HepG2 (cell line): ENCODE results near the gene GRHL1. TPM values are rescaled to one million over a fixed set of nuclear protein-coding genes. Genes with fewer than 3 reads are reported as not detected.

Source experiments
- ATAD3A ChIP-seq: sonication (generic); formaldehyde crosslinking; IDR thresholded peaks from 2 replicates; pipeline ENCODE4 v1.4.0; 2020; ENCODE audit warnings: missing genetic modification reagents
- DMAP1 ChIP-seq: IDR thresholded peaks from 2 replicates; pipeline ENCODE4 v1.6.1; 2016
- MAF1 ChIP-seq: sonication (generic); formaldehyde crosslinking; IDR thresholded peaks from 2 replicates; pipeline ENCODE4 v1.5.0; 2020; ENCODE audit warnings: missing genetic modification reagents, borderline replicate concordance
- MAZ ChIP-seq, 2 experiments: sonication (generic) in 1 of 2; formaldehyde crosslinking in 1 of 2; IDR thresholded peaks; 2 replicates each; pipeline versions ENCODE4 v1.5.0 to v1.6.1; 2012 to 2020; ENCODE audit warnings: low read depth in 2 of 2, mild to moderate bottlenecking in 2 of 2, borderline replicate concordance in 1 of 2, improper control_type of control experiment in 1 of 2, low read length in 1 of 2, missing genetic modification reagents in 1 of 2, moderate library complexity in 1 of 2
- MZF1 ChIP-seq: sonication (generic); formaldehyde crosslinking; IDR thresholded peaks from 2 replicates; pipeline ENCODE4 v1.8.1; 2023; ENCODE audit warnings: mild to moderate bottlenecking, missing genetic modification reagents, borderline replicate concordance
- NR1H2 ChIP-seq: sonication (generic); formaldehyde crosslinking; IDR thresholded peaks from 2 replicates; pipeline ENCODE4 v1.8.1; 2022; ENCODE audit warnings: low read depth, missing genetic modification reagents, borderline replicate concordance
- NR3C1 ChIP-seq: sonication (generic); formaldehyde crosslinking; IDR thresholded peaks from 2 replicates; pipeline ENCODE4 v1.4.0; 2020; ENCODE audit warnings: missing genetic modification reagents
- POGZ ChIP-seq: sonication (generic); formaldehyde crosslinking; IDR thresholded peaks from 2 replicates; pipeline ENCODE4 v1.4.0; 2020; ENCODE audit warnings: mild to moderate bottlenecking, missing genetic modification reagents
- ZNF382 ChIP-seq: sonication (generic); formaldehyde crosslinking; IDR thresholded peaks from 2 replicates; pipeline ENCODE4 v1.5.0; 2020; ENCODE audit warnings: missing genetic modification reagents, mild to moderate bottlenecking, borderline replicate concordance
- ZNF7 ChIP-seq: IDR thresholded peaks from 2 replicates; pipeline ENCODE4 v1.6.1; 2016; ENCODE audit warnings: missing biosample characterization, missing genetic modification reagents
- polyA plus RNA-seq, 8 experiments: library from polyadenylated mRNA; depleted of rRNA in 3 of 8; stranded (reverse) in 7 of 8; unstranded in 1 of 8; fragments of >200 nt; fragmentation: Illumina TruSeq in 4 of 8; extraction: Trizol in 4 of 8; gene quantifications; 2 replicates each; pipeline versions ENCODE4 v1.2.1 to v1.2.3, GENCODE V29; 2011 to 2016; ENCODE audit warnings: low read depth in 4 of 8, missing spikeins in 1 of 8, mixed read lengths in 1 of 8; ENCODE audit not compliant: insufficient read depth in 1 of 8
- total RNA-seq, 5 experiments: library from RNA; depleted of rRNA; stranded (reverse); fragments of >200 nt; fragmentation: Illumina TruSeq; extraction: Trizol; gene quantifications; 2 replicates each; pipeline ENCODE4 v1.2.3, GENCODE V29; 2016; ENCODE audit warnings: low read depth in 1 of 5
- TF ChIP-seq, protein P1 (sequence below): sonication (generic); formaldehyde crosslinking; IDR thresholded peaks from 2 replicates; pipeline ENCODE4 v1.5.0; 2020; ENCODE audit warnings: mild to moderate bottlenecking, missing genetic modification reagents, moderate library complexity
- TF ChIP-seq, protein P2 (sequence below): sonication (generic); formaldehyde crosslinking; IDR thresholded peaks from 2 replicates; pipeline ENCODE4 v1.5.0; 2020; ENCODE audit warnings: mild to moderate bottlenecking, missing genetic modification reagents
- TF ChIP-seq, protein P3 (sequence below): sonication (generic); formaldehyde crosslinking; IDR thresholded peaks from 2 replicates; pipeline ENCODE4 v1.5.0; 2020; ENCODE audit warnings: mild to moderate bottlenecking, missing genetic modification reagents, borderline replicate concordance
- TF ChIP-seq, protein P4 (sequence below), 2 experiments: fragments of 450-650 bp in 1 of 2; sonication (generic) in 1 of 2; formaldehyde crosslinking in 1 of 2; IDR thresholded peaks; 2 replicates each; pipeline versions ENCODE4 v1.6.1 to v1.8.0; 2016 to 2022; ENCODE audit warnings: antibody characterized with exemption in 1 of 2, mild to moderate bottlenecking in 1 of 2, missing genetic modification reagents in 1 of 2

GRHL1 gene
- total and polyA plus RNA-seq, 2 of the 13 experiments (the other 11 are each of a cell fraction or from before 2014, with no cell fraction given) = 9.3 to 12.0 TPM

DNA sequence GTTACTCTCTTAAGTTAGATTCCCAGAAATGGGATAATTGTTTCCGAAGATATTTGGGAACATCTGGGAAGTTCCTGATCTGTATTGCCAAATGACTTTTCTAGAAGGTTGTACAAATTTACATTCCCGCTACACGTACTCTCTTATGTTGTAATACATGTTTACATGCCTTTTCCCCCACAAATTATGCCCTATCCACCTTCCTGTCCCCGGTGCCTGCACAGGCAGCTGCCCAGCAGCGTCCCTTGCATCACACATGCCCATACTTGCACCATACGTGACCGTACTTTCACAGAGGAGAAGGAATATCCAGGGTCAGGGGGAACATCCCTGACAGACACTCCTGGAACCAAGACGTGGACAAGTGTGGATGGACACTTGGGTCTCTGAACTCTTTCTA lies 67.7 kb downstream of the GRHL1 start (continued):
- no peak for TF ChIP-seq MAZ (IDR thresholded peaks at IDR 0.05; ENCODE audit: borderline replicate concordance, low read depth, low read length)
- no peak for TF ChIP-seq MAZ (CRISPR knock-in tag; IDR thresholded peaks at IDR 0.05; ENCODE audit: low read depth)
- TF ChIP-seq, protein P1, sequence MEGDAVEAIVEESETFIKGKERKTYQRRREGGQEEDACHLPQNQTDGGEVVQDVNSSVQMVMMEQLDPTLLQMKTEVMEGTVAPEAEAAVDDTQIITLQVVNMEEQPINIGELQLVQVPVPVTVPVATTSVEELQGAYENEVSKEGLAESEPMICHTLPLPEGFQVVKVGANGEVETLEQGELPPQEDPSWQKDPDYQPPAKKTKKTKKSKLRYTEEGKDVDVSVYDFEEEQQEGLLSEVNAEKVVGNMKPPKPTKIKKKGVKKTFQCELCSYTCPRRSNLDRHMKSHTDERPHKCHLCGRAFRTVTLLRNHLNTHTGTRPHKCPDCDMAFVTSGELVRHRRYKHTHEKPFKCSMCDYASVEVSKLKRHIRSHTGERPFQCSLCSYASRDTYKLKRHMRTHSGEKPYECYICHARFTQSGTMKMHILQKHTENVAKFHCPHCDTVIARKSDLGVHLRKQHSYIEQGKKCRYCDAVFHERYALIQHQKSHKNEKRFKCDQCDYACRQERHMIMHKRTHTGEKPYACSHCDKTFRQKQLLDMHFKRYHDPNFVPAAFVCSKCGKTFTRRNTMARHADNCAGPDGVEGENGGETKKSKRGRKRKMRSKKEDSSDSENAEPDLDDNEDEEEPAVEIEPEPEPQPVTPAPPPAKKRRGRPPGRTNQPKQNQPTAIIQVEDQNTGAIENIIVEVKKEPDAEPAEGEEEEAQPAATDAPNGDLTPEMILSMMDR (CRISPR knock-in tag) = no peak
- no peak for TF ChIP-seq ATAD3A (CRISPR knock-in tag)
- TF ChIP-seq NR3C1 (CRISPR knock-in tag) = no peak
- TF ChIP-seq MAF1 (CRISPR knock-in tag) = no peak
- TF ChIP-seq DMAP1 = no peak
- TF ChIP-seq MZF1 = no peak
- TF ChIP-seq POGZ (CRISPR knock-in tag) = no peak
- no peak for TF ChIP-seq ZNF7
- TF ChIP-seq, protein P2, sequence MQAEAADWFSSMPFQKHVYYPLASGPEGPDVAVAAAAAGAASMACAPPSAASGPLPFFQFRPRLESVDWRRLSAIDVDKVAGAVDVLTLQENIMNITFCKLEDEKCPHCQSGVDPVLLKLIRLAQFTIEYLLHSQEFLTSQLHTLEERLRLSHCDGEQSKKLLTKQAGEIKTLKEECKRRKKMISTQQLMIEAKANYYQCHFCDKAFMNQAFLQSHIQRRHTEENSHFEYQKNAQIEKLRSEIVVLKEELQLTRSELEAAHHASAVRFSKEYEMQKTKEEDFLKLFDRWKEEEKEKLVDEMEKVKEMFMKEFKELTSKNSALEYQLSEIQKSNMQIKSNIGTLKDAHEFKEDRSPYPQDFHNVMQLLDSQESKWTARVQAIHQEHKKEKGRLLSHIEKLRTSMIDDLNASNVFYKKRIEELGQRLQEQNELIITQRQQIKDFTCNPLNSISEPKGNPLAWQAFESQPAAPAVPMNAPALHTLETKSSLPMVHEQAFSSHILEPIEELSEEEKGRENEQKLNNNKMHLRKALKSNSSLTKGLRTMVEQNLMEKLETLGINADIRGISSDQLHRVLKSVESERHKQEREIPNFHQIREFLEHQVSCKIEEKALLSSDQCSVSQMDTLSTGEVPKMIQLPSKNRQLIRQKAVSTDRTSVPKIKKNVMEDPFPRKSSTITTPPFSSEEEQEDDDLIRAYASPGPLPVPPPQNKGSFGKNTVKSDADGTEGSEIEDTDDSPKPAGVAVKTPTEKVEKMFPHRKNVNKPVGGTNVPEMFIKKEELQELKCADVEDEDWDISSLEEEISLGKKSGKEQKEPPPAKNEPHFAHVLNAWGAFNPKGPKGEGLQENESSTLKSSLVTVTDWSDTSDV (CRISPR knock-in tag) = no peak
- TF ChIP-seq, protein P3, sequence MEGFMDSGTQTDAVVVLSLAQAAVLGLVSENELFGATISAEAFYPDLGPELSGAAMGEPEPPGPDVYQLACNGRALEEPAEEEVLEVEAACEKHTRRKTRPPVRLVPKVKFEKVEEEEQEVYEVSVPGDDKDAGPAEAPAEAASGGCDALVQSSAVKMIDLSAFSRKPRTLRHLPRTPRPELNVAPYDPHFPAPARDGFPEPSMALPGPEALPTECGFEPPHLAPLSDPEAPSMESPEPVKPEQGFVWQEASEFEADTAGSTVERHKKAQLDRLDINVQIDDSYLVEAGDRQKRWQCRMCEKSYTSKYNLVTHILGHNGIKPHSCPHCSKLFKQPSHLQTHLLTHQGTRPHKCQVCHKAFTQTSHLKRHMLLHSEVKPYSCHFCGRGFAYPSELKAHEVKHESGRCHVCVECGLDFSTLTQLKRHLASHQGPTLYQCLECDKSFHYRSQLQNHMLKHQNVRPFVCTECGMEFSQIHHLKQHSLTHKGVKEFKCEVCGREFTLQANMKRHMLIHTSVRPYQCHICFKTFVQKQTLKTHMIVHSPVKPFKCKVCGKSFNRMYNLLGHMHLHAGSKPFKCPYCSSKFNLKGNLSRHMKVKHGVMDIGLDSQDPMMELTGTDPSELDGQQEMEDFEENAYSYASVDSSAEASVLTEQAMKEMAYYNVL (CRISPR knock-in tag) = no peak
- no peak for TF ChIP-seq ZNF382 (CRISPR knock-in tag)
- no peak for TF ChIP-seq NR1H2 (CRISPR knock-in tag)
- TF ChIP-seq, protein P4, sequence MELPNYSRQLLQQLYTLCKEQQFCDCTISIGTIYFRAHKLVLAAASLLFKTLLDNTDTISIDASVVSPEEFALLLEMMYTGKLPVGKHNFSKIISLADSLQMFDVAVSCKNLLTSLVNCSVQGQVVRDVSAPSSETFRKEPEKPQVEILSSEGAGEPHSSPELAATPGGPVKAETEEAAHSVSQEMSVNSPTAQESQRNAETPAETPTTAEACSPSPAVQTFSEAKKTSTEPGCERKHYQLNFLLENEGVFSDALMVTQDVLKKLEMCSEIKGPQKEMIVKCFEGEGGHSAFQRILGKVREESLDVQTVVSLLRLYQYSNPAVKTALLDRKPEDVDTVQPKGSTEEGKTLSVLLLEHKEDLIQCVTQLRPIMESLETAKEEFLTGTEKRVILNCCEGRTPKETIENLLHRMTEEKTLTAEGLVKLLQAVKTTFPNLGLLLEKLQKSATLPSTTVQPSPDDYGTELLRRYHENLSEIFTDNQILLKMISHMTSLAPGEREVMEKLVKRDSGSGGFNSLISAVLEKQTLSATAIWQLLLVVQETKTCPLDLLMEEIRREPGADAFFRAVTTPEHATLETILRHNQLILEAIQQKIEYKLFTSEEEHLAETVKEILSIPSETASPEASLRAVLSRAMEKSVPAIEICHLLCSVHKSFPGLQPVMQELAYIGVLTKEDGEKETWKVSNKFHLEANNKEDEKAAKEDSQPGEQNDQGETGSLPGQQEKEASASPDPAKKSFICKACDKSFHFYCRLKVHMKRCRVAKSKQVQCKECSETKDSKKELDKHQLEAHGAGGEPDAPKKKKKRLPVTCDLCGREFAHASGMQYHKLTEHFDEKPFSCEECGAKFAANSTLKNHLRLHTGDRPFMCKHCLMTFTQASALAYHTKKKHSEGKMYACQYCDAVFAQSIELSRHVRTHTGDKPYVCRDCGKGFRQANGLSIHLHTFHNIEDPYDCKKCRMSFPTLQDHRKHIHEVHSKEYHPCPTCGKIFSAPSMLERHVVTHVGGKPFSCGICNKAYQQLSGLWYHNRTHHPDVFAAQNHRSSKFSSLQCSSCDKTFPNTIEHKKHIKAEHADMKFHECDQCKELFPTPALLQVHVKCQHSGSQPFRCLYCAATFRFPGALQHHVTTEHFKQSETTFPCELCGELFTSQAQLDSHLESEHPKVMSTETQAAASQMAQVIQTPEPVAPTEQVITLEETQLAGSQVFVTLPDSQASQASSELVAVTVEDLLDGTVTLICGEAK (IDR thresholded peaks at IDR 0.05) = no peak
- TF ChIP-seq, protein P4 (CRISPR knock-in tag; IDR thresholded peaks at IDR 0.05) = no peak
